Pancreas (tissue), 10 donors: Measurements from ENCODE around the gene XIRP1. TPM values are rescaled to one million over a fixed set of nuclear protein-coding genes. Genes with fewer than 3 reads are reported as not detected.

Experiments used
- ATAC-seq, 4 donors: fragments of 200-7000 bp; cut with Tn5 transposase; one replicate each; pipeline versions ENCODE4 v1.8.0 to v1.9.1; 2020; ENCODE audit warnings: mild to moderate bottlenecking in 4 of 4, moderate library complexity in 4 of 4
- DNase-seq, 6 donors: peaks; one replicate each; pipeline ENCODE4 v3.0.0-alpha.2; 2020
- FAIRE-seq: peaks from 2 replicates; lab custom pipeline; 2012; peaks lifted over from hg19 to GRCh38; lab: Jason Lieb, UNC
- H3K27ac ChIP-seq, 4 donors: fragments of 200-600 bp; sonication (generic); 1 replicate in 3 of 4; 2 replicates in 1 of 4; pipeline versions ENCODE4 v1.5.0 to v1.8.0; 2020
- H3K27me3 ChIP-seq, 4 donors: fragments of 200-600 bp; one replicate each; pipeline ENCODE4 v1.8.0; 2021
- H3K36me3 ChIP-seq, 3 donors: fragments of 200-600 bp; sonication (generic) in 1 of 3; one replicate each; pipeline versions ENCODE4 v1.5.0 to v1.8.0; 2020 to 2021
- H3K4me1 ChIP-seq, 3 donors: fragments of 200-600 bp; one replicate each; pipeline ENCODE4 v1.8.0; 2021
- H3K4me3 ChIP-seq, 4 donors: fragments of 200-600 bp; sonication (generic) in 2 of 4; one replicate each; pipeline versions ENCODE4 v1.5.0 to v1.8.0; 2020 to 2021
- H3K9me3 ChIP-seq, 4 donors: fragments of 200-600 bp; one replicate each; pipeline ENCODE4 v1.8.0; 2021
- WGBS, 2 donors: extraction: QIAGEN DNeasy Blood & Tissue Kit; methylation state at CpG; one replicate each; pipeline ENCODE4 v1.1.7; 2013; 5-methylcytosine and 5-hydroxymethylcytosine counted together
- intact Hi-C, 3 donors: fragments of 100-400 bp; cut with DNase I; formaldehyde crosslinking; loops; one replicate each; pipeline versions ENCODE4 v1.11.1 to v1.14.2; 2022
- polyA plus RNA-seq, 2 donors: library from polyadenylated mRNA; stranded (reverse); fragments of 200-250 nt; gene quantifications; one replicate each; pipeline ENCODE4 v1.2.3, GENCODE V29; 2013
- total RNA-seq, 6 donors: library from RNA; stranded (reverse); fragmentation: NEBNext Ultra II Directional in 4 of 6; extraction: Animal tissue kit (Norgen Biotek cat#: 25700) in 4 of 6; gene quantifications; one replicate each; pipeline versions ENCODE4 v1.2.1 to v1.2.4, GENCODE V29; 2021 to 2023
- TF ChIP-seq, protein P1 (sequence below), 4 donors: fragments of 200-600 bp; sonication (generic) in 3 of 4; IDR thresholded peaks; one replicate each; pipeline versions ENCODE4 v1.5.0 to v1.8.0; 2021; ENCODE audit warnings: antibody characterized with exemption in 4 of 4
- donor health status: healthy with polysubstance abuse.
- donor health status: DM: no; HTN: no; CAD: no; lungs with moderate emphysema.
- donor health status: DM: no; HTN: no; CAD: no.
- donor health status: control.
- donor health status: control.
- donor health status: Bipolar disorder and iron deficiency.
- donor health status: DM: yes; HTN: yes; CAD: no.
- donor health status: DM: no; HTN: no; CAD: no.
- donor health status: DM: no; HTN: no; CAD: no.
- donor health status: DM: yes; HTN: yes; CAD: no.

XIRP1 gene
- under 1 TPM in 2 of 6 donors, not detected in 4; 0.09 to 0.43 TPM for total RNA-seq
- polyA plus RNA-seq: under 1 TPM; 0.08 to 0.14 TPM

GRCh38 chr3:39192490-39193092, at the start of gene XIRP1:
Gene XIRP1, minus strand, starts transcription at chr3:39192595. Its CDS starts 3,150 bp downstream, at chr3:39189445.
- no peaks in the 10 kb centered on the region for H3K27me3 ChIP-seq
- ATAC-seq (no peak), DNase-seq (no peak), FAIRE-seq (no peak)
- H3K36me3 ChIP-seq: no peaks in the 10 kb centered on the region
- H3K9me3 ChIP-seq: no peaks in the 10 kb centered on the region
- H3K27ac ChIP-seq: no peak within 1 kb of the TSS
- TF ChIP-seq, protein P1, sequence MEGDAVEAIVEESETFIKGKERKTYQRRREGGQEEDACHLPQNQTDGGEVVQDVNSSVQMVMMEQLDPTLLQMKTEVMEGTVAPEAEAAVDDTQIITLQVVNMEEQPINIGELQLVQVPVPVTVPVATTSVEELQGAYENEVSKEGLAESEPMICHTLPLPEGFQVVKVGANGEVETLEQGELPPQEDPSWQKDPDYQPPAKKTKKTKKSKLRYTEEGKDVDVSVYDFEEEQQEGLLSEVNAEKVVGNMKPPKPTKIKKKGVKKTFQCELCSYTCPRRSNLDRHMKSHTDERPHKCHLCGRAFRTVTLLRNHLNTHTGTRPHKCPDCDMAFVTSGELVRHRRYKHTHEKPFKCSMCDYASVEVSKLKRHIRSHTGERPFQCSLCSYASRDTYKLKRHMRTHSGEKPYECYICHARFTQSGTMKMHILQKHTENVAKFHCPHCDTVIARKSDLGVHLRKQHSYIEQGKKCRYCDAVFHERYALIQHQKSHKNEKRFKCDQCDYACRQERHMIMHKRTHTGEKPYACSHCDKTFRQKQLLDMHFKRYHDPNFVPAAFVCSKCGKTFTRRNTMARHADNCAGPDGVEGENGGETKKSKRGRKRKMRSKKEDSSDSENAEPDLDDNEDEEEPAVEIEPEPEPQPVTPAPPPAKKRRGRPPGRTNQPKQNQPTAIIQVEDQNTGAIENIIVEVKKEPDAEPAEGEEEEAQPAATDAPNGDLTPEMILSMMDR (IDR thresholded peaks at IDR 0.05): no peak
- WGBS, 2 donors: 71 to 84% methylated on average over 9 of the region's 9 CpGs
- intact Hi-C loops: loop anchor here in 1 of 3 donors (5.0 kb wide), 1 partner anchor 95 kb away; no protein-coding TSS in a partner anchor
- H3K4me1 ChIP-seq: peaks cover 0 to 4% (median 0%) of the 10 kb centered on the region in 3 donors
- H3K4me3 ChIP-seq: no peak within 1 kb of the TSS

DNA sequence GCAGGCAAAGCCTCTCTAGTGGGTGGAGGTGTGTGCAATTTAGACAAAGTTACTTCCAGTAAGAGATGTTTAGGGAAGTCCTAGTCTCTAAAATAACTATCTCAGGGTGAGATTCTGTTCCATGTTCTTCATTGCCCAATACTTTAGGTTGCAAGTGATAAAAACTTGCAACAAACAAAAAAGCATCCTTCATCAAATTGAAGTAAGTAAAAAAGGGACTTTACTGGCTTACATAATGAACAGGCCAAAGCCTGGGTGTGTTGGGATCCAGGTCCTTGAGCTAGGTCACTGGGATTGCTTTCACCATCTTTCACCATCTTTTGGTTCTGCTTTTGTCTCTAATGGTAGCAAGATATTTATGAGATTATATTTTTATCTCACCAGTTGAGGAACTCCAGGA, 49.2 kb upstream of the XIRP1 start:
- FAIRE-seq (no peak), DNase-seq (no peak), ATAC-seq (no peak)
- Histone ChIP-seq H3K27ac (no peak overlapping the region), H3K27me3 (no peaks in the 10 kb centered on the region), H3K9me3 (no peaks in the 10 kb centered on the region), H3K4me1 (no peaks in the 10 kb centered on the region), H3K36me3 (no peaks in the 10 kb centered on the region), H3K4me3 (no peak overlapping the region)
- intact Hi-C loops: no loop called here
- TF ChIP-seq, protein P1 (IDR thresholded peaks at IDR 0.05): no peak

DNA sequence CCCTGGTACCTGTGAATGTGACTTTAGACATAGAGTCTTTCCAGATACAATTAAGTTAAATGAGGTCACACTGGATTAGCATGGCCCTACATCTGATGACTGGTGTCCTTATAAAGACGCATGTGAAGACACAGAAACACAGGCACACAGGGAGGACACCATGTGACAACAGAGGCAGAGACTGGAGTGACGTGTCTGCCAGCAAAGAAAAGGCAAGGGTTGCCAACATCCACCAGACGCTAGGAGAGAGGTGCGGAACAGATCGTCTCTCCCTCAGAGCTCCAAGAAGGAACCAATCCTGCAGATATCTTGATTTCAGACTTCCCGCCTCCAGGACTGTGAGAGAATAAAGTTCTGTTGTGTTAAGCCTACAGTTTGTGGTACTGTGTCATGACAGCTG, 44.6 kb upstream of the XIRP1 start:
- ATAC-seq (no peak), FAIRE-seq (no peak), DNase-seq (no peak)
- Histone ChIP-seq H3K36me3 (no peaks in the 10 kb centered on the region), H3K4me1 (no peaks in the 10 kb centered on the region), H3K27me3 (no peaks in the 10 kb centered on the region), H3K9me3 (no peaks in the 10 kb centered on the region), H3K27ac (no peak overlapping the region), H3K4me3 (no peak overlapping the region)
- TF ChIP-seq, protein P1 (IDR thresholded peaks at IDR 0.05): no peak
- intact Hi-C loops: no loop called here
- 73 to 79% methylated on average over 6 of the region's 6 CpGs for WGBS, 2 donors

GRCh38 chr3:39234651-39235050, 42.3 kb upstream of the XIRP1 start:
- no peaks in the 10 kb centered on the region for H3K4me1 ChIP-seq
- H3K9me3 ChIP-seq: no peaks in the 10 kb centered on the region
- TF ChIP-seq, protein P1 (IDR thresholded peaks at IDR 0.05): no peak
- no peaks in the 10 kb centered on the region for H3K27me3 ChIP-seq
- intact Hi-C loops: no loop called here
- no peaks in the 10 kb centered on the region for H3K36me3 ChIP-seq
- WGBS, 2 donors: 40 to 57% methylated on average over 2 of the region's 2 CpGs
- ATAC-seq (no peak), FAIRE-seq (no peak), DNase-seq (no peak)
- no peak overlapping the region for H3K27ac ChIP-seq
- H3K4me3 ChIP-seq: no peak overlapping the region

DNA sequence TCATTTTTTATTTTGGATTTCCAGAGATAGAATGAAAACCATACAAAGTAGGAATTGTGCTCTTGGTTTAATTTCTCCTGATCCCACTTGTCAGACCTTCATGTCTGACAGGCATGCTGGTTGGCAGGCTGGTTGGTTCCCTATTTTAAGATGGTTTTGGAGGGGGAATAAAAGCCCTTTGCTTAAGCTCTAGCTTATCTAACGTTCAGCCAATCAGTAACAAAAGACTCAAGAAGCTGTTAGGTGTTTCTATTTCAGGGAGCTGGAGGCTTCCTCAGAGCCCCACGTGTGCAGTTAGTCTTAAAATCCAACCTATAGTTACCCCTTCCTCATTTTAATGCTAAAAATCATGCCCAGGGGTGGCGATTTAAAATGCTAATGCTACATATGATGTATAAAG, 40.5 kb upstream of the XIRP1 start:
- no peak for FAIRE-seq
- WGBS, 2 donors: 20 to 38% methylated on average over 3 of the region's 3 CpGs
- H3K4me1 ChIP-seq: no peaks in the 10 kb centered on the region

More for the DNA sequence above, 40.5 kb upstream of the XIRP1 start:
- no peak for ATAC-seq
- Histone ChIP-seq H3K27ac (no peak overlapping the region), H3K36me3 (no peaks in the 10 kb centered on the region), H3K27me3 (no peaks in the 10 kb centered on the region), H3K4me3 (no peak overlapping the region), H3K9me3 (no peaks in the 10 kb centered on the region)
- no peak for DNase-seq
- intact Hi-C loops: no loop called here
- TF ChIP-seq, protein P1 (IDR thresholded peaks at IDR 0.05): no peak
